Pancreas (tissue), 10 donors: Measurements from ENCODE around the gene DNTT. TPM values are rescaled to one million over a fixed set of nuclear protein-coding genes. Genes with fewer than 3 reads are reported as not detected.

Experiments used
- ATAC-seq, 4 donors: fragments of 200-7000 bp; cut with Tn5 transposase; one replicate each; pipeline versions ENCODE4 v1.8.0 to v1.9.1; 2020; ENCODE audit warnings: mild to moderate bottlenecking in 4 of 4, moderate library complexity in 4 of 4
- DNase-seq, 6 donors: peaks; one replicate each; pipeline ENCODE4 v3.0.0-alpha.2; 2020
- FAIRE-seq: peaks from 2 replicates; lab custom pipeline; 2012; peaks lifted over from hg19 to GRCh38; lab: Jason Lieb, UNC
- H3K27ac ChIP-seq, 4 donors: fragments of 200-600 bp; sonication (generic); 1 replicate in 3 of 4; 2 replicates in 1 of 4; pipeline versions ENCODE4 v1.5.0 to v1.8.0; 2020
- H3K27me3 ChIP-seq, 4 donors: fragments of 200-600 bp; one replicate each; pipeline ENCODE4 v1.8.0; 2021
- H3K36me3 ChIP-seq, 3 donors: fragments of 200-600 bp; sonication (generic) in 1 of 3; one replicate each; pipeline versions ENCODE4 v1.5.0 to v1.8.0; 2020 to 2021
- H3K4me1 ChIP-seq, 3 donors: fragments of 200-600 bp; one replicate each; pipeline ENCODE4 v1.8.0; 2021
- H3K4me3 ChIP-seq, 4 donors: fragments of 200-600 bp; sonication (generic) in 2 of 4; one replicate each; pipeline versions ENCODE4 v1.5.0 to v1.8.0; 2020 to 2021
- H3K9me3 ChIP-seq, 4 donors: fragments of 200-600 bp; one replicate each; pipeline ENCODE4 v1.8.0; 2021
- WGBS, 2 donors: extraction: QIAGEN DNeasy Blood & Tissue Kit; methylation state at CpG; one replicate each; pipeline ENCODE4 v1.1.7; 2013; 5-methylcytosine and 5-hydroxymethylcytosine counted together
- intact Hi-C, 3 donors: fragments of 100-400 bp; cut with DNase I; formaldehyde crosslinking; loops; one replicate each; pipeline versions ENCODE4 v1.11.1 to v1.14.2; 2022
- polyA plus RNA-seq, 2 donors: library from polyadenylated mRNA; stranded (reverse); fragments of 200-250 nt; gene quantifications; one replicate each; pipeline ENCODE4 v1.2.3, GENCODE V29; 2013
- total RNA-seq, 6 donors: library from RNA; stranded (reverse); fragmentation: NEBNext Ultra II Directional in 4 of 6; extraction: Animal tissue kit (Norgen Biotek cat#: 25700) in 4 of 6; gene quantifications; one replicate each; pipeline versions ENCODE4 v1.2.1 to v1.2.4, GENCODE V29; 2021 to 2023
- TF ChIP-seq, protein P1 (sequence below), 4 donors: fragments of 200-600 bp; sonication (generic) in 3 of 4; IDR thresholded peaks; one replicate each; pipeline versions ENCODE4 v1.5.0 to v1.8.0; 2021; ENCODE audit warnings: antibody characterized with exemption in 4 of 4
- donor health status: healthy with polysubstance abuse.
- donor health status: DM: no; HTN: no; CAD: no; lungs with moderate emphysema.
- donor health status: DM: no; HTN: no; CAD: no.
- donor health status: control.
- donor health status: control.
- donor health status: Bipolar disorder and iron deficiency.
- donor health status: DM: yes; HTN: yes; CAD: no.
- donor health status: DM: no; HTN: no; CAD: no.
- donor health status: DM: no; HTN: no; CAD: no.
- donor health status: DM: yes; HTN: yes; CAD: no.

The DNTT gene
- total and polyA plus RNA-seq, 8 donors = 0.12 TPM; not detected in 7

DNA sequence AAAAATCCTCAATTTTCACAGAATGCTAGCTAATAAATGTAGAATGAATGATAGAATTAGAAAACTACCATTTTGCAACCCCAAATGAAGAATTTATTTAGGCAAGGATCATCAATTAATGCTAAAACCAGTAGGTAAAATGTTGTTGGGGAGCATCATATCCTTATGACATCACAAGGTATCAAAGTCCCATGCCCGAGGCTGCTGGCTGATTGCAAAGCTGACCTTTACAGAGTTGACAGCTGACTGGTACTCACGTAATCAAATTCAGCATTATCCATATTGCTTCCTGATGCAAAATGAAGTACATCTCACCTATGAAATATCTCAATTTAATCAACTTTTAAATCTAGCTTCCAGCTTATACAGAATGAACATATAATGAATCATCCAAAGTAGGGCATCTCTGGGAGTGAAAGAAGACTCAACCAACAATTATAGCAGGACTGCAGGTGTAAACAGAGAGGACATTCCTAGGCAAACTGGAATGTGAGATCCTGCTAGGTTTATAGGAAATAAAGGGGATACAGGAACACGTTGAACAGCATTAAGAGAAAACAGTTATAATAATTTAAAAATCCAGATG, 22.7 kb upstream of the DNTT start:
- FAIRE-seq = no peak
- no peak for DNase-seq
- 75 to 79% methylated on average over 3 of the region's 3 CpGs for WGBS, 2 donors
- Histone ChIP-seq H3K27me3 (no peaks in the 10 kb centered on the region), H3K9me3 (no peaks in the 10 kb centered on the region), H3K36me3 (no peaks in the 10 kb centered on the region), H3K27ac (no peak overlapping the region), H3K4me3 (no peak overlapping the region), H3K4me1 (peaks cover 0 to 15% (median 1%) of the 10 kb centered on the region in 3 donors)
- intact Hi-C loops = no loop called here
- TF ChIP-seq, protein P1, sequence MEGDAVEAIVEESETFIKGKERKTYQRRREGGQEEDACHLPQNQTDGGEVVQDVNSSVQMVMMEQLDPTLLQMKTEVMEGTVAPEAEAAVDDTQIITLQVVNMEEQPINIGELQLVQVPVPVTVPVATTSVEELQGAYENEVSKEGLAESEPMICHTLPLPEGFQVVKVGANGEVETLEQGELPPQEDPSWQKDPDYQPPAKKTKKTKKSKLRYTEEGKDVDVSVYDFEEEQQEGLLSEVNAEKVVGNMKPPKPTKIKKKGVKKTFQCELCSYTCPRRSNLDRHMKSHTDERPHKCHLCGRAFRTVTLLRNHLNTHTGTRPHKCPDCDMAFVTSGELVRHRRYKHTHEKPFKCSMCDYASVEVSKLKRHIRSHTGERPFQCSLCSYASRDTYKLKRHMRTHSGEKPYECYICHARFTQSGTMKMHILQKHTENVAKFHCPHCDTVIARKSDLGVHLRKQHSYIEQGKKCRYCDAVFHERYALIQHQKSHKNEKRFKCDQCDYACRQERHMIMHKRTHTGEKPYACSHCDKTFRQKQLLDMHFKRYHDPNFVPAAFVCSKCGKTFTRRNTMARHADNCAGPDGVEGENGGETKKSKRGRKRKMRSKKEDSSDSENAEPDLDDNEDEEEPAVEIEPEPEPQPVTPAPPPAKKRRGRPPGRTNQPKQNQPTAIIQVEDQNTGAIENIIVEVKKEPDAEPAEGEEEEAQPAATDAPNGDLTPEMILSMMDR (IDR thresholded peaks at IDR 0.05) = no peak
- no peak for ATAC-seq

DNA sequence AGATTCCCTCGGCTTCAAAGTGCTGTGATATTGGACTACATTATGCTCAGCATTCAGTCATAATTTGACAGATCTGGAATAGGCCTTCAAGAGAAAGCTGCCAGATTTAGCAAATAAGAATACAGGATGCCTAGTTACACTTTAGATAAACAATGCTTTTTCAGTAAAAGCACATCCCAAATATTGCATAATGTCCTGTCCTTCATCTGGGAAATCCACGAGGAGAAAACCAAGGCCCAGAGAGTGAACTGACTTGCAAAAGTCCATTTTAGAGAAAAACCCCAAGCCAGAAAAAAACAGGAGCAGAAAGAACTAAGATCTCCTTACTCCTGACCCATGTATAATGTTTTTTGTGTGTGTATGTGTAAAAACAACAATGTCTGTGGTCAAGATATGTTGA, 20.9 kb upstream of the DNTT start:
- no peak for FAIRE-seq
- intact Hi-C loops = no loop called here
- 28 to 35% methylated on average over 2 of the region's 2 CpGs for WGBS, 2 donors

DNA sequence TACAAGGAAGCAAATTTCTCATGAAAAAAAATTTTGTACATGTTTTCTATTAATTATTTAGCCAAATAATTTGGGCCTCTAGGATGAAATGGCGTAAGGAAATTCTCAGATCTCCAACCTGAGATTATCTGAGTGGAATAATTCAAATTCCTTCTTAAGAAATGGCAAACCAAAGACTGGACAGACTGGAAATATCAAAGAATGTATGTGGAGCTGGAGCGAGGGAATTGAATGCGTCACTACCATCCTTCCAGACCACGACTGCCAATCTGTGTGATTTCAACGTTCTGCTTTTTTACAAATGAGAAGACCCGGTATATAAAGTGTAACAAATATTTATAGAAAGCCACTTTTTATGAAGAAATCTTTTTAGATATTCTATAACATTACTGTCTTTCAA, 20.5 kb upstream of the DNTT start:
- peaks cover 16 to 31% (median 21%) of the 10 kb centered on the region in 3 donors for H3K4me1 ChIP-seq
- H3K27me3 ChIP-seq = no peaks in the 10 kb centered on the region
- no peak overlapping the region for H3K4me3 ChIP-seq
- no peak for ATAC-seq
- 76 to 77% methylated on average over 6 of the region's 6 CpGs for WGBS, 2 donors
- no peak for FAIRE-seq
- intact Hi-C loops = no loop called here
- TF ChIP-seq, protein P1 (IDR thresholded peaks at IDR 0.05) = no peak
- no peak for DNase-seq
- no peaks in the 10 kb centered on the region for H3K9me3 ChIP-seq
- peak overlapping the region in 1 of 4 donors; percentile 6 for H3K27ac ChIP-seq
- H3K36me3 ChIP-seq = no peaks in the 10 kb centered on the region

More for the DNA sequence above, 20.9 kb upstream of the DNTT start:
- Histone ChIP-seq H3K27ac (peak overlapping the region in 1 of 4 donors; percentile 6), H3K9me3 (no peaks in the 10 kb centered on the region), H3K36me3 (no peaks in the 10 kb centered on the region), H3K4me3 (no peak overlapping the region), H3K27me3 (no peaks in the 10 kb centered on the region), H3K4me1 (peaks cover 12 to 27% (median 17%) of the 10 kb centered on the region in 3 donors)
- TF ChIP-seq, protein P1 (IDR thresholded peaks at IDR 0.05) = no peak
- ATAC-seq (no peak), DNase-seq (no peak)

DNA sequence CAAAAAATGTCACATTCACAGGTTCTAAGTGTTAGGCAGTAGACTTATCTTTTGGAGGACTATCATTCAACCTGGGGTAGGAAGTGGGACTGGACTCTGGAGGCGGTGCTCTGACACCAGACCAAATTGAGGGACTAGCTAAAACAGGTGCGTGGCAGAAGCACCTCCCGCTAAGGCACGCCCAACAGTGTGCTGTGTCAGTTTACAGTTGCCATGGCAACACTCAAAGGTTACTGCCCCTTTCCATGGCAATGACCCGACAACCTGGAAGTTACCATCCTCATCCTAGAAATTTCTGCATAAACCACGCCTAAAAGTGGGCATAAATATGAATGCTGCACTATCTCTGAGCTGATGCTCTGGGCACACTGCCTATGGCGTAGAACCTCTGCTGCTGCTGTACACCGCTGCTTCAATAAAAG, 18.9 kb upstream of the DNTT start:
- no peak for ATAC-seq
- FAIRE-seq = no peak
- H3K36me3 ChIP-seq = no peaks in the 10 kb centered on the region
- no peak overlapping the region for H3K27ac ChIP-seq
- no peaks in the 10 kb centered on the region for H3K9me3 ChIP-seq
- TF ChIP-seq, protein P1 (IDR thresholded peaks at IDR 0.05) = no peak
- H3K4me1 ChIP-seq = peaks cover 16 to 33% (median 21%) of the 10 kb centered on the region in 3 donors
- DNase-seq = no peak
- H3K4me3 ChIP-seq = no peak overlapping the region
- 88% methylated on average over 8 of the region's 8 CpGs for WGBS, 2 donors
- H3K27me3 ChIP-seq = no peaks in the 10 kb centered on the region
- intact Hi-C loops = no loop called here
